SK-N-SH (cell line): ENCODE measurements around the gene HERC3. TPM values are rescaled to one million over a fixed set of nuclear protein-coding genes. Genes with fewer than 3 reads are reported as not detected.

Source experiments
- CTCF ChIA-PET: fragments of 300-600, 350-600 bp; formaldehyde crosslinking; extraction: SDS; loops from one replicate; lab custom pipeline; 2021; lab: Yijun Ruan, JAX
- POLR2A ChIA-PET: fragments of 350-600 bp; sonication (Branson Sonifier 250); formaldehyde crosslinking; extraction: SDS; loops from one replicate; lab custom pipeline; 2020; ENCODE audit warnings: antibody characterized with exemption, inconsistent platforms; lab: Yijun Ruan, JAX
- DNase-seq: peaks from one replicate; pipeline ENCODE4 v3.0.0; 2012
- H2AFZ ChIP-seq: fragments of 200-600 bp; sonication (generic); 2 replicates; pipeline ENCODE4 v1.8.1; 2016; ENCODE audit warnings: antibody characterized with exemption, mild to moderate bottlenecking, low read depth
- H3F3A ChIP-seq: fragments of 200-600 bp; sonication (generic); replicated peaks from 2 replicates; pipeline ENCODE3; 2016; ENCODE audit warnings: antibody characterized with exemption, mild to moderate bottlenecking; ENCODE audit not compliant: insufficient read depth
- H3K27ac ChIP-seq, 2 experiments: fragments of 200-500 bp in 1 of 2; fragments of 200-600 bp in 1 of 2; sonication (Bioruptor generic) in 1 of 2; sonication (generic), shearing (Covaris generic) in 1 of 2; 2 replicates each; pipeline versions ENCODE4 v1.5.1 to v1.6.1; 2014 to 2016; ENCODE audit warnings: low read depth in 2 of 2, inconsistent platforms in 1 of 2, low read length in 1 of 2, mild to moderate bottlenecking in 1 of 2, mixed read lengths in 1 of 2
- H3K27me3 ChIP-seq: fragments of 200-600 bp; sonication (generic), shearing (Covaris generic); 2 replicates; pipeline ENCODE4 v1.6.1; 2016; ENCODE audit warnings: mixed run types; ENCODE audit not compliant: insufficient read depth
- H3K36me3 ChIP-seq, 2 experiments: fragments of 200-500 bp in 1 of 2; fragments of 200-600 bp in 1 of 2; sonication (Bioruptor generic) in 1 of 2; sonication (generic) in 1 of 2; replicated peaks in 1 of 2; 2 replicates each; pipeline versions ENCODE3 to v1.5.1; 2014 to 2016; ENCODE audit warnings: low read length in 1 of 2, mild to moderate bottlenecking in 1 of 2; ENCODE audit not compliant: insufficient read depth in 2 of 2, control insufficient read depth in 1 of 2
- H3K4me1 ChIP-seq, 2 experiments: fragments of 200-500 bp in 1 of 2; fragments of 200-600 bp in 1 of 2; sonication (Bioruptor generic) in 1 of 2; sonication (generic), shearing (Covaris generic) in 1 of 2; 2 replicates each; pipeline versions ENCODE4 v1.5.1 to v1.6.1; 2014 to 2016; ENCODE audit warnings: low read depth in 1 of 2, low read length in 1 of 2, mixed run types in 1 of 2; ENCODE audit not compliant: insufficient read depth in 2 of 2, control insufficient read depth in 1 of 2
- H3K4me2 ChIP-seq: fragments of 200-600 bp; sonication (generic), shearing (Covaris generic); 2 replicates; pipeline ENCODE4 v1.6.1; 2017; ENCODE audit warnings: mixed run types
- H3K4me3 ChIP-seq, 2 experiments: fragments of 200-500 bp in 1 of 2; fragments of 200-600 bp in 1 of 2; sonication (Bioruptor generic) in 1 of 2; sonication (generic), shearing (Covaris generic) in 1 of 2; 2 replicates each; pipeline versions ENCODE4 v1.5.1 to v1.8.1; 2014 to 2016; ENCODE audit warnings: low read depth in 2 of 2, inconsistent platforms in 1 of 2, low read length in 1 of 2, mild to moderate bottlenecking in 1 of 2, mixed read lengths in 1 of 2, moderate library complexity in 1 of 2
- H3K79me2 ChIP-seq: fragments of 200-600 bp; sonication (generic); 2 replicates; pipeline ENCODE4 v1.8.1; 2017; ENCODE audit warnings: mild to moderate bottlenecking; ENCODE audit not compliant: insufficient read depth
- H3K9ac ChIP-seq: fragments of 200-600 bp; sonication (generic); 2 replicates; pipeline ENCODE4 v1.6.1; 2017; ENCODE audit warnings: mixed run types
- H3K9me2 ChIP-seq: fragments of 200-600 bp; sonication (generic); 2 replicates; pipeline ENCODE4 v1.6.1; 2017; ENCODE audit warnings: mixed run types
- H3K9me3 ChIP-seq: fragments of 200-600 bp; sonication (generic); 2 replicates; pipeline ENCODE4 v1.6.1; 2017; ENCODE audit warnings: mixed run types, mild to moderate bottlenecking, moderate library complexity
- H4K20me1 ChIP-seq: fragments of 200-600 bp; sonication (generic); 2 replicates; pipeline ENCODE4 v1.6.1; 2017; ENCODE audit warnings: mild to moderate bottlenecking, mixed run types; ENCODE audit not compliant: insufficient read depth
- CHD2 ChIP-seq: fragments of 150-350 bp; IDR thresholded peaks from 2 replicates; pipeline ENCODE4 v1.6.1; 2018; ENCODE audit warnings: low read length; ENCODE audit not compliant: partially characterized antibody
- ELF1 ChIP-seq: IDR thresholded peaks from 2 replicates; pipeline ENCODE4 v1.4.0; 2012
- EZH2phosphoT487 ChIP-seq: fragments of 200-600 bp; sonication (generic); IDR thresholded peaks from 2 replicates; pipeline ENCODE4 v1.6.1; 2017; ENCODE audit warnings: low read depth, mixed run types, mild to moderate bottlenecking, antibody characterized with exemption, moderate library complexity, borderline replicate concordance
- FOXJ3 ChIP-seq: sonication (generic); formaldehyde crosslinking; IDR thresholded peaks from 2 replicates; pipeline ENCODE4 v1.5.1; 2020; ENCODE audit warnings: mild to moderate bottlenecking, missing genetic modification reagents
- FOXM1 ChIP-seq: IDR thresholded peaks from 2 replicates; pipeline ENCODE4 v1.4.0; 2012; ENCODE audit warnings: low read depth, mild to moderate bottlenecking
- IRF3 ChIP-seq: fragments of 150-350 bp; IDR thresholded peaks from 2 replicates; pipeline ENCODE4 v1.6.1; 2016; ENCODE audit warnings: mild to moderate bottlenecking, low read depth, low read length
- MAX ChIP-seq: IDR thresholded peaks from 2 replicates; pipeline ENCODE4 v1.4.0; 2012; ENCODE audit warnings: low read depth
- MEF2A ChIP-seq: IDR thresholded peaks from 2 replicates; pipeline ENCODE4 v1.4.0; 2012; ENCODE audit warnings: low read depth, borderline replicate concordance
- PBX3 ChIP-seq: IDR thresholded peaks from 2 replicates; pipeline ENCODE4; 2012
- POLR2AphosphoS5 ChIP-seq: IDR thresholded peaks from 2 replicates; pipeline ENCODE4 v1.6.1; 2012; ENCODE audit warnings: low read depth, low read length
- RAD21 ChIP-seq: IDR thresholded peaks from 2 replicates; pipeline ENCODE4 v1.6.1; 2012; ENCODE audit warnings: mild to moderate bottlenecking, low read length
- RCOR1 ChIP-seq: fragments of 150-350 bp; IDR thresholded peaks from 2 replicates; pipeline ENCODE4 v1.6.1; 2017; ENCODE audit warnings: antibody characterized with exemption, low read length
- RFX5 ChIP-seq: IDR thresholded peaks from 2 replicates; pipeline ENCODE4 v1.6.1; 2012; ENCODE audit warnings: mild to moderate bottlenecking, improper control_type of control experiment, low read length
- RXRA ChIP-seq: IDR thresholded peaks from 2 replicates; pipeline ENCODE4 v1.4.0; 2012; ENCODE audit warnings: low read depth, mild to moderate bottlenecking, borderline replicate concordance
- TAF1 ChIP-seq: IDR thresholded peaks from 2 replicates; pipeline ENCODE4 v1.6.1; 2012; ENCODE audit warnings: low read depth, mild to moderate bottlenecking, low read length, moderate library complexity, borderline replicate concordance
- TEAD4 ChIP-seq: IDR thresholded peaks from 2 replicates; pipeline ENCODE4 v1.4.0; 2012; ENCODE audit warnings: mild to moderate bottlenecking, borderline replicate concordance; ENCODE audit not compliant: insufficient read depth
- USF1 ChIP-seq: IDR thresholded peaks from 2 replicates; pipeline ENCODE4 v1.4.0; 2012; ENCODE audit warnings: low read depth, borderline replicate concordance
- YY1 ChIP-seq: IDR thresholded peaks from 2 replicates; pipeline ENCODE4 v1.4.0; 2012; ENCODE audit warnings: low read depth, mild to moderate bottlenecking
- WGBS: methylation state at CpG from one replicate; pipeline ENCODE4 v1.1.6; 2017; ENCODE audit warnings: low lambda C conversion rate; 5-methylcytosine and 5-hydroxymethylcytosine counted together
- polyA plus RNA-seq, 3 experiments: library from polyadenylated mRNA; depleted of rRNA; stranded (reverse); fragments of >200 nt; gene quantifications; 2 replicates each; pipeline ENCODE4 v1.2.3, GENCODE V29; 2012
- TF ChIP-seq, protein P1 (sequence below): IDR thresholded peaks from 2 replicates; pipeline ENCODE4 v1.6.1; 2012; ENCODE audit warnings: mild to moderate bottlenecking, low read depth, low read length, moderate library complexity
- TF ChIP-seq, protein P2 (sequence below): IDR thresholded peaks from 2 replicates; pipeline ENCODE4 v1.4.0; 2012; ENCODE audit warnings: low read depth, borderline replicate concordance

The HERC3 gene
- polyA plus RNA-seq, 1 of the 3 experiments (the other 2 are of a cell fraction): 4.6 TPM

GRCh38 chr4:88584471-88584900 is 7.8 kb upstream of the HERC3 start:
- H3K27ac ChIP-seq: no peak overlapping the region
- peaks cover 4% of the 10 kb centered on the region for H3F3A ChIP-seq
- no peak overlapping the region for H3K4me2 ChIP-seq
- TF ChIP-seq CHD2: no peak
- TF ChIP-seq YY1: no peak
- no peak for TF ChIP-seq MAX
- no peak for TF ChIP-seq FOXJ3 (CRISPR knock-in tag)
- no peak for TF ChIP-seq IRF3
- TF ChIP-seq FOXM1: no peak
- TF ChIP-seq RXRA: no peak
- TF ChIP-seq POLR2AphosphoS5: no peak
- no peak for TF ChIP-seq RFX5
- no peak for TF ChIP-seq EZH2phosphoT487
- no peak for TF ChIP-seq MEF2A
- no peak for TF ChIP-seq TAF1
- no peak for TF ChIP-seq RAD21
- TF ChIP-seq TEAD4: no peak
- no peak for TF ChIP-seq USF1
- no peaks in the 10 kb centered on the region for H3K9me2 ChIP-seq
- no peak overlapping the region for H3K4me3 ChIP-seq
- H3K9me3 ChIP-seq: no peaks in the 10 kb centered on the region
- no peaks in the 10 kb centered on the region for H3K4me1 ChIP-seq
- no peak overlapping the region for H3K9ac ChIP-seq
- POLR2A ChIA-PET: no interaction called here
- no peaks in the 10 kb centered on the region for H4K20me1 ChIP-seq
- WGBS: 74% methylated on average over 2 of the region's 2 CpGs
- H2AFZ ChIP-seq: no peak overlapping the region
- H3K36me3 ChIP-seq: peaks cover 0 to 4% of the 10 kb centered on the region in 2 experiments
- CTCF ChIA-PET: interaction anchor here (1.2 kb wide), 1 partner anchor 75 kb away, joined by 3 read pairs; no protein-coding TSS in a partner anchor
- no peaks in the 10 kb centered on the region for H3K79me2 ChIP-seq
- no peaks in the 10 kb centered on the region for H3K27me3 ChIP-seq
- no peak for DNase-seq

DNA sequence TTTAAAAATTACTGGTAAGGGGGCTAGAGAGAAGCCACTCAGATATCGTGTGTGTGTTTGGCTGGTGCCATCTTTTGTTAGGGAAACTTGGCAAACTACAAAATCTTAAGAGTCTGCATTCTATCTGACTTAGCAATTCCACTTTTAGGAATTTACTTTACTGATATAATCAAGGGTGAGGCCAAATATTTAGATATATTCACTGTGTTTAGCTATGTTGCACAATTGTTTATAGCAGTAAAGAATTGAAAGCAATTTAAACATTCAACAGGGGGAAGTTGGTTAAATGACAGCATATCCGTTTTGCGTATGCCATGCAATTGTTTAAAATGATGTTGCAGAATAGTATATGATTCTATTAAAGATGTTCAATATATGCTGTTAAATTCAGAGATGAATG is 6.4 kb upstream of the HERC3 start:
- peaks cover 4% of the 10 kb centered on the region for H3K79me2 ChIP-seq
- CTCF ChIA-PET: no interaction called here
- no peak overlapping the region for H3K27ac ChIP-seq
- POLR2A ChIA-PET: no interaction called here
- H3F3A ChIP-seq: peaks cover 4% of the 10 kb centered on the region
- DNase-seq: no peak
- H4K20me1 ChIP-seq: no peaks in the 10 kb centered on the region
- H3K4me3 ChIP-seq: no peak overlapping the region
- no peak overlapping the region for H3K4me2 ChIP-seq
- H3K9me2 ChIP-seq: no peaks in the 10 kb centered on the region
- 84% methylated on average over 3 of the region's 3 CpGs for WGBS
- no peaks in the 10 kb centered on the region for H3K9me3 ChIP-seq
- H3K27me3 ChIP-seq: no peaks in the 10 kb centered on the region
- peaks cover 0 to 4% of the 10 kb centered on the region in 2 experiments for H3K36me3 ChIP-seq
- H3K4me1 ChIP-seq: no peaks in the 10 kb centered on the region
- no peak overlapping the region for H3K9ac ChIP-seq
- no peak overlapping the region for H2AFZ ChIP-seq
- TF ChIP-seq ELF1: no peak
- TF ChIP-seq PBX3: no peak
- no peak for TF ChIP-seq USF1
- TF ChIP-seq, protein P1, sequence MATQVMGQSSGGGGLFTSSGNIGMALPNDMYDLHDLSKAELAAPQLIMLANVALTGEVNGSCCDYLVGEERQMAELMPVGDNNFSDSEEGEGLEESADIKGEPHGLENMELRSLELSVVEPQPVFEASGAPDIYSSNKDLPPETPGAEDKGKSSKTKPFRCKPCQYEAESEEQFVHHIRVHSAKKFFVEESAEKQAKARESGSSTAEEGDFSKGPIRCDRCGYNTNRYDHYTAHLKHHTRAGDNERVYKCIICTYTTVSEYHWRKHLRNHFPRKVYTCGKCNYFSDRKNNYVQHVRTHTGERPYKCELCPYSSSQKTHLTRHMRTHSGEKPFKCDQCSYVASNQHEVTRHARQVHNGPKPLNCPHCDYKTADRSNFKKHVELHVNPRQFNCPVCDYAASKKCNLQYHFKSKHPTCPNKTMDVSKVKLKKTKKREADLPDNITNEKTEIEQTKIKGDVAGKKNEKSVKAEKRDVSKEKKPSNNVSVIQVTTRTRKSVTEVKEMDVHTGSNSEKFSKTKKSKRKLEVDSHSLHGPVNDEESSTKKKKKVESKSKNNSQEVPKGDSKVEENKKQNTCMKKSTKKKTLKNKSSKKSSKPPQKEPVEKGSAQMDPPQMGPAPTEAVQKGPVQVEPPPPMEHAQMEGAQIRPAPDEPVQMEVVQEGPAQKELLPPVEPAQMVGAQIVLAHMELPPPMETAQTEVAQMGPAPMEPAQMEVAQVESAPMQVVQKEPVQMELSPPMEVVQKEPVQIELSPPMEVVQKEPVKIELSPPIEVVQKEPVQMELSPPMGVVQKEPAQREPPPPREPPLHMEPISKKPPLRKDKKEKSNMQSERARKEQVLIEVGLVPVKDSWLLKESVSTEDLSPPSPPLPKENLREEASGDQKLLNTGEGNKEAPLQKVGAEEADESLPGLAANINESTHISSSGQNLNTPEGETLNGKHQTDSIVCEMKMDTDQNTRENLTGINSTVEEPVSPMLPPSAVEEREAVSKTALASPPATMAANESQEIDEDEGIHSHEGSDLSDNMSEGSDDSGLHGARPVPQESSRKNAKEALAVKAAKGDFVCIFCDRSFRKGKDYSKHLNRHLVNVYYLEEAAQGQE: no peak
- no peak for TF ChIP-seq YY1
- TF ChIP-seq RCOR1: no peak
- TF ChIP-seq, protein P2, sequence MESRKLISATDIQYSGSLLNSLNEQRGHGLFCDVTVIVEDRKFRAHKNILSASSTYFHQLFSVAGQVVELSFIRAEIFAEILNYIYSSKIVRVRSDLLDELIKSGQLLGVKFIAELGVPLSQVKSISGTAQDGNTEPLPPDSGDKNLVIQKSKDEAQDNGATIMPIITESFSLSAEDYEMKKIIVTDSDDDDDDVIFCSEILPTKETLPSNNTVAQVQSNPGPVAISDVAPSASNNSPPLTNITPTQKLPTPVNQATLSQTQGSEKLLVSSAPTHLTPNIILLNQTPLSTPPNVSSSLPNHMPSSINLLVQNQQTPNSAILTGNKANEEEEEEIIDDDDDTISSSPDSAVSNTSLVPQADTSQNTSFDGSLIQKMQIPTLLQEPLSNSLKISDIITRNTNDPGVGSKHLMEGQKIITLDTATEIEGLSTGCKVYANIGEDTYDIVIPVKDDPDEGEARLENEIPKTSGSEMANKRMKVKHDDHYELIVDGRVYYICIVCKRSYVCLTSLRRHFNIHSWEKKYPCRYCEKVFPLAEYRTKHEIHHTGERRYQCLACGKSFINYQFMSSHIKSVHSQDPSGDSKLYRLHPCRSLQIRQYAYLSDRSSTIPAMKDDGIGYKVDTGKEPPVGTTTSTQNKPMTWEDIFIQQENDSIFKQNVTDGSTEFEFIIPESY: no peak
